ENCODE data around the gene SAMD4A.

SAMD4A gene

DNA sequence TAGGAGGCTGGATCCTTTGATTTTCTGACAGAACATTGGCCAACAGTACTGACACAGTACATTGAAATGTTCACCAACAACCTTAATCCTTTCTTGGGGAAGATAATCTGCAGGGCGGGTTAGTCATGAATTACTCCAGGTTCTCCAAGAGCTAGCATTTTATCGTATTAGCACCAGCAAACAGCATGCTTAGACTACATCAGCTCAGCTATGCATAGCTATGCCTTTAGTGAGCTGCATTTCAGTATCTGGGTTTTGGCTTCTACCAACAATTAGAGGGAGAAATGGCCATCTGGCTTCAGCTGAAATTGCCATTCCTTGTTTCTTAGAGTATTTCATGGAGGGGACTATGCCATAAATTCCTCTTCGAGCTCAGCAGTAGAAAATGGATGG lies 33.8 kb downstream of the SAMD4A start:
- TF ChIP-seq CTCF (IDR thresholded peaks at IDR 0.05): no peak

- no peak for TF ChIP-seq CTCF (IDR thresholded peaks at IDR 0.05)
Measured at GRCh38 chr14:54603362-54603761, 36.4 kb downstream of the SAMD4A start.

DNA sequence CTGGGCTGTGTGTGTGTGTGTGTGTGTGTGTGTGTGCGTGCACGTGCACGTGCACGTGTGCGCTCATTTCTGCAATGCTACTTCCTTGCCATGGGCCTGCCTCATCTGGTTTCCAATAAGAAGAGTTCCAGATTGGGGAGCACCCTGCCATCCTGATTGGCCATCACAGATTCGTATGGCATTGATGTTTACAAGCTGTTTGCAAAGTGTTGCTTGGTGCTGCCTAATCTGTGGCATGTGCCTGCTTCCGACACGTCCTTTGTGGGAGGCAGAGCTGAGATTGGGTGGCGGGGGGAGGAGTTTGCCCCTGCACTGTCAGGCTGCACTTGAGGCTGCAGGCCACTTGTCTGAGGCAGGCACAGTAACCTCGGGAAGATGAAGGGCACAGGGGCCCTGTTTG lies 39.2 kb downstream of the SAMD4A start:
- no peak for TF ChIP-seq CTCF (IDR thresholded peaks at IDR 0.05)

- TF ChIP-seq CTCF (IDR thresholded peaks at IDR 0.05): no peak
Measured at GRCh38 chr14:54606631-54607133, 39.8 kb downstream of the SAMD4A start.

DNA sequence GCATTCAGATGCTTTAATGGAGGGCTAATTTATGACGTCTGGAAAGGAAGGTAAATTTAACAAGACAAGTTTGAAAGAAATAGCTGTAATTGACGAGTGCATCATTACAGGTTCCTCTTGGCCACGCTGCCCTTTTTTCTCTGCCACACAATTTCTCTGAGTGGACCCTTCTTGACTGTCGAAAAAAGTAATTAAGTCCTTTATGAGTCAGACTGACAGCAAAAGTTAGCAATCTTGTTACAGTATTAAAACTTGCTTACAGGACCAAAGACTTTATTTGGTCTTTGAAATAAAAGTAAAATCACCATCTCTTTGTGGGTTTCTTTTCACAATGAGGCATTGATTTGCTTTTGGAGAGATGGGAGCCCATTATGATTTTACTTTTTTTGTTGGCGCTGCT lies 42.6 kb downstream of the SAMD4A start:
- TF ChIP-seq CTCF (IDR thresholded peaks at IDR 0.05): no peak

DNA sequence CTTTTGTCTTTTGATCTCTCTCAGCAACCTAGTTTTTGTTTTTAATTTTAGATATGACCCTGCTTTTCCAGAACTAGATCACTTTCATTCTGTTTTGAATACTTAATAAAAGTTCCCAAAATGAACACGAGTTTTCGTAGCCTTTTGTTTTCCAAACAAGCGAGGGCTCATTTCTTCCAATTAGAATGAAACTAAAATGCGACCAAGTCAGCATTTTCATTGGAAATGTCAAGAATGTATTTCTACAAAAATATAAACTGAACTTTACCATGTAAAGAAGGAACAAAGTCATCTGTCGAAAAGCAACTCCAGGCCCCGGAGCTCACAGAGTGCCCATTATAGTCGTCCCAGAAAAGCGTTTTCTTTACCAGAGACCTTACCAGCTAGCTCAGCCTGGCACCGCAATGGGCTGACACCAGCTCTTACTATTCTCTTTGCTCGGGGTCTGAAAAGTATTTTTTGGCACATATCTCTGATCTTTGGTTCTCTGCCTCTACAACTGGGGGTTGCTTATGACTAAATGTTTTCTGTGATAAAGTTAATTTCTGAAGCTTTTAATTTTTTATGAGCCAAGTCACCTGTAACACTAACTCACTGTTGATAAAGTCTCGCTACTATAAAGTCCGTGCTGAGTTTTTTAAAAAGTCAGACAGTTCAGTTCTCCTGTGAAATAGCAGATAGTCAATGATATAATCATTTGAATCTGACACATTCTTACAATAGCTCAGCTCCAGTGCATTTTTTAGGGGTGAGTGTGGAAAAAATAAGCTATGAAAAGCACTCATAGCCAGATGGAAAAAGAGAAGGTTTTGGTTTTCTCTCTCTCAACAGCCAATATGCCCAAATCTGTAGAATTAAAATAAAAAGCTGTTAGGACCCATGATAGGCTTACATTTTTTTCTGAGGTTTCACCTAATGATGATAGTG lies 43.4 kb downstream of the SAMD4A start:
- TF ChIP-seq CTCF (IDR thresholded peaks at IDR 0.05): no peak

DNA sequence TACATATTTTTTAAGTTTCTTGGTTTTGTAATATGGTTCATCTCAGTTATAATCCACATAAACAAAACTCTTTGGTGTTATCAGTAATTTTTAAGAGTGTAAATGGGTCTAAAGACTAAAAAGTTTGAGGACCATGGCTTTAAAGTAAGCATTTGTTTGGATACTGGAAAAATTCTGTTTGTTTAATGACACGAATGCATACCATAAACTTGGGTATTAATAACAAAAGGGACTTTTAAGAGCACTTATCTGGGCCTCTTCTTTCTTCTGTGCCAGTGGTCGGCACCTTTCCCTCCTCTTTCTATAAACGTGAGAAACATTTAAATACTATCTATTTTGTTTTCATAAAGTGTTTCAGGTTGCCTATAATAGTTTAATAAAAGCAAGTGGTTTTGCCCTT lies 47.4 kb downstream of the SAMD4A start:
- no peak for TF ChIP-seq CTCF (IDR thresholded peaks at IDR 0.05)

Data from LNCAP (cell line).